ENCODE data around the gene EIF4EBP3. TPM values are rescaled to one million over a fixed set of nuclear protein-coding genes. Genes with fewer than 3 reads are reported as not detected.

Gene EIF4EBP3
- total RNA-seq, 1 experiment from 2014 or later, result 35.3 TPM

DNA sequence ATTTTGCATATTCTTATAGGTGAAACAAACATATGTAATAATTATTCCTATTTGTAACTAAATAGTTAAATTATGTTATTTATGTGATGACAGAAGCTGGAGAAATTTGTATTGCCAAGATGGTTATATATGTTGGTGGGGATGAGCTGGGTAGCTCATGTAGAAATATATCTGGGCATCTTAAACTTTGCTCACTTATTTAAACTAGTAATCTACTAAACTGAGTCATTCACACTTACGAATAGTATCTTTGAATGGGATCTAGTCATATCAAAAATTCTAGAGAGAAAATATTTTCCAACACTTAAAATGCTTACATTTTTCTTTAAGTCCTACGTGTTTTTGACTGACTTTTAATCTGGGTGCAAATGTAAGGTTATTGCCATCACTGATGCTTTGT lies 44.6 kb upstream of the EIF4EBP3 start:
- no peaks in the 10 kb centered on the region for H3K9me3 Mint-ChIP-seq (ENCODE audit: unreplicated experiment)
- POLR2A ChIA-PET, result interaction anchor here (0.7 to 1.5 kb wide), 3 partner anchors 8 to 136 kb away, joined by 3 to 4 read pairs (median 4); partner anchors contain the start of gene TMCO6

GRCh38 chr5:140509898-140510297 lies 37.6 kb upstream of the EIF4EBP3 start:
- Mint-ChIP-seq H3K36me3 (ENCODE audit: insufficient read depth, unreplicated experiment) (peaks cover 96% of the 10 kb centered on the region), H3K4me3 (ENCODE audit: unreplicated experiment) (no peak overlapping the region), H3K27ac (ENCODE audit: low read depth, unreplicated experiment) (no peak overlapping the region), H3K4me1 (ENCODE audit: insufficient read depth, unreplicated experiment) (no peaks in the 10 kb centered on the region), H3K27me3 (ENCODE audit: insufficient read depth, unreplicated experiment) (no peaks in the 10 kb centered on the region), H3K9me3 (ENCODE audit: unreplicated experiment) (no peaks in the 10 kb centered on the region)
- TF ChIP-seq, protein P1, sequence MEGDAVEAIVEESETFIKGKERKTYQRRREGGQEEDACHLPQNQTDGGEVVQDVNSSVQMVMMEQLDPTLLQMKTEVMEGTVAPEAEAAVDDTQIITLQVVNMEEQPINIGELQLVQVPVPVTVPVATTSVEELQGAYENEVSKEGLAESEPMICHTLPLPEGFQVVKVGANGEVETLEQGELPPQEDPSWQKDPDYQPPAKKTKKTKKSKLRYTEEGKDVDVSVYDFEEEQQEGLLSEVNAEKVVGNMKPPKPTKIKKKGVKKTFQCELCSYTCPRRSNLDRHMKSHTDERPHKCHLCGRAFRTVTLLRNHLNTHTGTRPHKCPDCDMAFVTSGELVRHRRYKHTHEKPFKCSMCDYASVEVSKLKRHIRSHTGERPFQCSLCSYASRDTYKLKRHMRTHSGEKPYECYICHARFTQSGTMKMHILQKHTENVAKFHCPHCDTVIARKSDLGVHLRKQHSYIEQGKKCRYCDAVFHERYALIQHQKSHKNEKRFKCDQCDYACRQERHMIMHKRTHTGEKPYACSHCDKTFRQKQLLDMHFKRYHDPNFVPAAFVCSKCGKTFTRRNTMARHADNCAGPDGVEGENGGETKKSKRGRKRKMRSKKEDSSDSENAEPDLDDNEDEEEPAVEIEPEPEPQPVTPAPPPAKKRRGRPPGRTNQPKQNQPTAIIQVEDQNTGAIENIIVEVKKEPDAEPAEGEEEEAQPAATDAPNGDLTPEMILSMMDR (IDR thresholded peaks at IDR 0.05; ENCODE audit: unreplicated experiment), result no peak
- ChIA-PET POLR2A (interaction anchor here (0.7 to 1.0 kb wide), 2 partner anchors 14 to 26 kb away, joined by 3 read pairs; no protein-coding TSS in a partner anchor), CTCF (no interaction called here)
- intact Hi-C loops (cut with micrococcal nuclease), result no loop called here
- DNase-seq (ENCODE audit: unreplicated experiment), result no peak
- BruUV-seq (replicated peaks), result no TSS peak

More for the DNA sequence above, 44.6 kb upstream of the EIF4EBP3 start:
- H3K4me1 Mint-ChIP-seq (ENCODE audit: insufficient read depth, unreplicated experiment), result no peaks in the 10 kb centered on the region
- TF ChIP-seq, protein P1 (IDR thresholded peaks at IDR 0.05; ENCODE audit: unreplicated experiment), result no peak
- no peaks in the 10 kb centered on the region for H3K27me3 Mint-ChIP-seq (ENCODE audit: insufficient read depth, unreplicated experiment)
- CTCF ChIA-PET, result interaction anchor here (0.6 to 1.0 kb wide), 2 partner anchors 11 to 66 kb away, joined by 4 to 7 read pairs; no protein-coding TSS in a partner anchor
- no peak overlapping the region for H3K4me3 Mint-ChIP-seq (ENCODE audit: unreplicated experiment)
- intact Hi-C loops (cut with micrococcal nuclease), result no loop called here
- H3K36me3 Mint-ChIP-seq (ENCODE audit: insufficient read depth, unreplicated experiment), result peaks cover 68% of the 10 kb centered on the region
- H3K27ac Mint-ChIP-seq (ENCODE audit: low read depth, unreplicated experiment), result no peak overlapping the region
- BruUV-seq (replicated peaks), result no TSS peak
- DNase-seq (ENCODE audit: unreplicated experiment), result no peak

DNA sequence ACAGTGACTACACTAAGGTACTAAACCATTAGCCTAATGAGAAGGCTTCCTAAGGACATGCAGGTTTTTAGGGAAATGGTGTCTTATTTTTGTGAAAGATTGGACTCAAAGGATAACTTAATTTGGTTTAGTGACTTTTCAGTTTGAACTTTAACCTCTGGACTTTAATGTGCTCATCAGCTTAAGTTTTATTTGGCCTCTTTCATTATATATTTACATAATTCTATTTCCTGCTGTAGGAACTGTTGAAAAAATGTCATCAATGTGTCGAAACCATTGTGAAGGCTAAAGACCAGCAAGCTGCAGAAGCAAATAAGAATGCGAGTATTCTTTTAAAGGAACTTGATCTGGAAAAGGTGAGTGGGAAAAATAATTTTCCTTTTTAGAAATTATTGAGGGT lies 34.3 kb upstream of the EIF4EBP3 start:
- no peak for DNase-seq (ENCODE audit: unreplicated experiment)
- no peaks in the 10 kb centered on the region for H3K27me3 Mint-ChIP-seq (ENCODE audit: insufficient read depth, unreplicated experiment)
- TF ChIP-seq, protein P1 (IDR thresholded peaks at IDR 0.05; ENCODE audit: unreplicated experiment), result no peak
- H3K4me3 Mint-ChIP-seq (ENCODE audit: unreplicated experiment), result no peak overlapping the region
- H3K9me3 Mint-ChIP-seq (ENCODE audit: unreplicated experiment), result no peaks in the 10 kb centered on the region
- intact Hi-C loops (cut with micrococcal nuclease), result no loop called here
- no peaks in the 10 kb centered on the region for H3K4me1 Mint-ChIP-seq (ENCODE audit: insufficient read depth, unreplicated experiment)
- no TSS peak for BruUV-seq (replicated peaks)
- ChIA-PET POLR2A (interaction anchor here (1.1 kb wide), 1 partner anchor 9 kb away, joined by 3 read pairs; no protein-coding TSS in a partner anchor), CTCF (interaction anchor here (1.5 kb wide), 1 partner anchor 11 kb away, joined by 7 read pairs; no protein-coding TSS in a partner anchor)
- H3K36me3 Mint-ChIP-seq (ENCODE audit: insufficient read depth, unreplicated experiment), result peaks cover 80% of the 10 kb centered on the region
- H3K27ac Mint-ChIP-seq (ENCODE audit: low read depth, unreplicated experiment), result no peak overlapping the region

- H3K4me1 Mint-ChIP-seq (ENCODE audit: insufficient read depth, unreplicated experiment), result no peaks in the 10 kb centered on the region
- no TSS peak for BruUV-seq (replicated peaks)
- no peak for DNase-seq (ENCODE audit: unreplicated experiment)
- intact Hi-C loops (cut with micrococcal nuclease), result no loop called here
- H3K27ac Mint-ChIP-seq (ENCODE audit: low read depth, unreplicated experiment), result no peak overlapping the region
- no peak overlapping the region for H3K4me3 Mint-ChIP-seq (ENCODE audit: unreplicated experiment)
- TF ChIP-seq, protein P1 (IDR thresholded peaks at IDR 0.05; ENCODE audit: unreplicated experiment), result no peak
- ChIA-PET POLR2A (no interaction called here), CTCF (interaction anchor here (1.8 kb wide), 1 partner anchor 9 kb away, joined by 4 read pairs; no protein-coding TSS in a partner anchor)
- H3K9me3 Mint-ChIP-seq (ENCODE audit: unreplicated experiment), result no peaks in the 10 kb centered on the region
- H3K27me3 Mint-ChIP-seq (ENCODE audit: insufficient read depth, unreplicated experiment), result no peaks in the 10 kb centered on the region
- H3K36me3 Mint-ChIP-seq (ENCODE audit: insufficient read depth, unreplicated experiment), result peaks cover 80% of the 10 kb centered on the region
Observed at GRCh38 chr5:140524003-140524402, 23.5 kb upstream of the EIF4EBP3 start.
